Measurements from ENCODE around the gene GPRIN3.

DNA sequence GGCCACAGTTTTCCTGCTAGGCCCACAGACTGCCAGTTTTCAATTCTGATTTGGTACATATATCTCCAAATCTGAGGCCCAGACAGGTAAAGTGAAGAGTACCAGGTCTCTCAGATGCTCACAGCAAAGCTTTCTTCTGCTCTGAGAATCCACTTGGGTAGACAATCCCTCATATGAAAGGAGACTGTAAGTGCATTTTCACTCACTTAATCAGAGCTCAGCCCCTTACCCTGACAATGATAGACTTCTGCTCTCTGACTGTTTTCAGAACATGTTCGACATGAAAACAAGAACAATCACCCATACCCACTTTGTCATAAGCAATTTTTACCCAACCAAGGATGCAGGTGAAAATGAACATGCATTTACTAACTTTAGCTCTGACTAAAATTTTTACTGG lies 7.1 kb downstream of the GPRIN3 start:
- TF ChIP-seq POLR2AphosphoS5 (IDR thresholded peaks at IDR 0.05) (no peak), CTCF (IDR thresholded peaks at IDR 0.05) (no peak), EP300 (IDR thresholded peaks at IDR 0.05) (no peak)
